GM19043 (cell line): ENCODE results near the gene PLEKHH2.

ENCODE experiments used
- ATAC-seq: cut with Tn5 transposase; IDR thresholded peaks from one replicate; pipeline ENCODE4 v1.9.1; 2021; ENCODE audit warnings: low read depth; ENCODE audit not compliant: unreplicated experiment

PLEKHH2 gene

GRCh38 chr2:43800894-43801293, 163.8 kb downstream of the PLEKHH2 start:
- ATAC-seq, result no peak

- no peak for ATAC-seq
These were observed 165.1 kb downstream of the PLEKHH2 start for GRCh38 chr2:43802135-43802534.

- no peak for ATAC-seq
These were observed 166.1 kb downstream of the PLEKHH2 start for GRCh38 chr2:43803113-43803512.

- ATAC-seq, result no peak
These were observed 169.6 kb downstream of the PLEKHH2 start for GRCh38 chr2:43806719-43807031.

GRCh38 chr2:43810452-43810851, 173.4 kb downstream of the PLEKHH2 start:
- ATAC-seq, result no peak

GRCh38 chr2:43810888-43811287, 173.8 kb downstream of the PLEKHH2 start:
- no peak for ATAC-seq

- no peak for ATAC-seq
These were observed 174.9 kb downstream of the PLEKHH2 start for GRCh38 chr2:43812006-43812405.

GRCh38 chr2:43812947-43813346, 175.9 kb downstream of the PLEKHH2 start:
- ATAC-seq, result no peak

- ATAC-seq, result no peak
These were observed 177.7 kb downstream of the PLEKHH2 start for GRCh38 chr2:43814711-43815110.
